A673 (cell line): ENCODE measurements around the gene TCERG1L. TPM values are rescaled to one million over a fixed set of nuclear protein-coding genes. Genes with fewer than 3 reads are reported as not detected.

Experiments
- BruUV-seq: library from RNA; stranded (reverse); fragments of 400-500 nt; replicated peaks from 2 replicates; lab custom pipeline; 2021; lab: Mats Ljungman, UMichigan
- CTCF ChIA-PET: fragments of 300-600 bp; sonication (Branson Sonifier 250); formaldehyde crosslinking; loops from one replicate; lab custom pipeline; 2022; ENCODE audit warnings: antibody characterized with exemption; lab: Charles Lee
- POLR2A ChIA-PET: fragments of 300-600 bp; sonication (Branson Sonifier 250); formaldehyde crosslinking; loops from one replicate; lab custom pipeline; 2022; ENCODE audit warnings: antibody characterized with exemption; ENCODE audit not compliant: low non-redundant PET; lab: Charles Lee
- DNase-seq: peaks from one replicate; pipeline ENCODE4 v3.0.0-alpha.2; 2015; ENCODE audit warnings: low spot score
- H3K27ac ChIP-seq: fragments of 200-600 bp; sonication (generic); 2 replicates; pipeline ENCODE4 v1.5.1; 2016; ENCODE audit warnings: mixed run types, low read depth, mild to moderate bottlenecking, mixed read lengths, antibody characterized with exemption, low read length; ENCODE audit not compliant: poor library complexity, severe bottlenecking
- H3K27me3 ChIP-seq: fragments of 200-600 bp; sonication (generic); replicated peaks from 2 replicates; pipeline ENCODE4 v1.6.1; 2017; ENCODE audit warnings: mixed run types, low read depth, mild to moderate bottlenecking, mixed read lengths, antibody characterized with exemption, low read length; ENCODE audit not compliant: insufficient read depth, poor library complexity
- H3K36me3 ChIP-seq: fragments of 200-600 bp; sonication (generic); 2 replicates; pipeline ENCODE4 v1.6.1; 2016; ENCODE audit warnings: mixed run types, mild to moderate bottlenecking, mixed read lengths, antibody characterized with exemption, low read length; ENCODE audit not compliant: insufficient read depth, poor library complexity, severe bottlenecking
- H3K4me1 ChIP-seq: fragments of 200-600 bp; sonication (generic); 2 replicates; pipeline ENCODE4 v1.6.1; 2017; ENCODE audit warnings: mixed run types, mild to moderate bottlenecking, mixed read lengths, antibody characterized with exemption, low read length; ENCODE audit not compliant: insufficient read depth, poor library complexity, severe bottlenecking
- H3K4me3 ChIP-seq: fragments of 200-600 bp; sonication (generic); 2 replicates; pipeline ENCODE4 v1.5.1; 2016; ENCODE audit warnings: low read depth, mixed run types, mild to moderate bottlenecking, mixed read lengths, low read length; ENCODE audit not compliant: poor library complexity, severe bottlenecking
- H3K9me3 ChIP-seq: fragments of 200-600 bp; sonication (generic); 2 replicates; pipeline ENCODE4 v1.6.1; 2016; ENCODE audit warnings: mixed run types, low read depth, mild to moderate bottlenecking, mixed read lengths, antibody characterized with exemption, low read length; ENCODE audit not compliant: poor library complexity, severe bottlenecking
- EZH2 ChIP-seq: fragments of 200-600 bp; sonication (generic); IDR thresholded peaks from 2 replicates; pipeline ENCODE4 v1.6.1; 2017; ENCODE audit warnings: borderline replicate concordance, low read depth, mild to moderate bottlenecking, mixed read lengths, antibody characterized with exemption, low read length; ENCODE audit not compliant: poor library complexity, severe bottlenecking
- intact Hi-C: fragments of 100-400 bp; cut with micrococcal nuclease; formaldehyde crosslinking; loops from one replicate; pipeline ENCODE4 v1.10.0; 2022; ENCODE audit not compliant: unreplicated experiment
- total RNA-seq: library from RNA; stranded (reverse); gene quantifications from 2 replicates; pipeline ENCODE4 v1.2.3, GENCODE V29; 2021
- TF ChIP-seq, protein P1 (sequence below): fragments of 300-800, 200-600 bp; sonication (generic); conservative IDR thresholded peaks from 2 replicates; pipeline ENCODE4 v1.5.1; 2017; ENCODE audit warnings: low read depth, mild to moderate bottlenecking, antibody characterized with exemption, low read length, moderate library complexity, mixed read lengths

Gene TCERG1L
- total RNA-seq, 1 experiment from 2014 or later = 16.3 TPM

DNA sequence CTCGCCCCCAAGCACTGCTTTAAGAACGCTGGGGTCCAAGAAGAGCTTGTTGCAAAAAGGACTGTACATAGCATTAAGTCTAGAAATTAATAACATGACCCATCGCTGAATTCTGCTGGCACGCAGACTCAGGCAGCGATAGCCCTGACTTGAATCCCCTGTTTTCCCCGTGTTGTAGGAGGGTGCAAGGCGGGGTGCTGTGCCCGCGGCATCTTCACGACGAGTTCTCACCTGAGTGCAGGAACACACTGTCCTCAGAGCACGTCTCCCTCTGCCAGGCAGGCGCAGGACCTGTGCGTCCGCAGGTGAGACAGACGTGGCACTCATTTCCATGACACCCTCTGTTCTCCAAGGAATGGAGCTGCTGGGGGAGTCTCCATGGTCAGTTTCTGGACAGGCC, 243.2 kb downstream of the TCERG1L start:
- no peak overlapping the region for H3K4me3 ChIP-seq
- BruUV-seq = no TSS peak
- no peaks in the 10 kb centered on the region for H3K27me3 ChIP-seq
- H3K27ac ChIP-seq = no peak overlapping the region
- DNase-seq = no peak
- H3K4me1 ChIP-seq = peaks cover 33% of the 10 kb centered on the region
- TF ChIP-seq, protein P1, sequence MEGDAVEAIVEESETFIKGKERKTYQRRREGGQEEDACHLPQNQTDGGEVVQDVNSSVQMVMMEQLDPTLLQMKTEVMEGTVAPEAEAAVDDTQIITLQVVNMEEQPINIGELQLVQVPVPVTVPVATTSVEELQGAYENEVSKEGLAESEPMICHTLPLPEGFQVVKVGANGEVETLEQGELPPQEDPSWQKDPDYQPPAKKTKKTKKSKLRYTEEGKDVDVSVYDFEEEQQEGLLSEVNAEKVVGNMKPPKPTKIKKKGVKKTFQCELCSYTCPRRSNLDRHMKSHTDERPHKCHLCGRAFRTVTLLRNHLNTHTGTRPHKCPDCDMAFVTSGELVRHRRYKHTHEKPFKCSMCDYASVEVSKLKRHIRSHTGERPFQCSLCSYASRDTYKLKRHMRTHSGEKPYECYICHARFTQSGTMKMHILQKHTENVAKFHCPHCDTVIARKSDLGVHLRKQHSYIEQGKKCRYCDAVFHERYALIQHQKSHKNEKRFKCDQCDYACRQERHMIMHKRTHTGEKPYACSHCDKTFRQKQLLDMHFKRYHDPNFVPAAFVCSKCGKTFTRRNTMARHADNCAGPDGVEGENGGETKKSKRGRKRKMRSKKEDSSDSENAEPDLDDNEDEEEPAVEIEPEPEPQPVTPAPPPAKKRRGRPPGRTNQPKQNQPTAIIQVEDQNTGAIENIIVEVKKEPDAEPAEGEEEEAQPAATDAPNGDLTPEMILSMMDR = no peak
- TF ChIP-seq EZH2 = no peak
- H3K36me3 ChIP-seq = no peaks in the 10 kb centered on the region
- H3K9me3 ChIP-seq = no peaks in the 10 kb centered on the region
- CTCF ChIA-PET = no interaction called here
- POLR2A ChIA-PET = no interaction called here
- intact Hi-C loops = loop anchor here (5.0 kb wide), 1 partner anchor 311 kb away; no protein-coding TSS in a partner anchor

DNA sequence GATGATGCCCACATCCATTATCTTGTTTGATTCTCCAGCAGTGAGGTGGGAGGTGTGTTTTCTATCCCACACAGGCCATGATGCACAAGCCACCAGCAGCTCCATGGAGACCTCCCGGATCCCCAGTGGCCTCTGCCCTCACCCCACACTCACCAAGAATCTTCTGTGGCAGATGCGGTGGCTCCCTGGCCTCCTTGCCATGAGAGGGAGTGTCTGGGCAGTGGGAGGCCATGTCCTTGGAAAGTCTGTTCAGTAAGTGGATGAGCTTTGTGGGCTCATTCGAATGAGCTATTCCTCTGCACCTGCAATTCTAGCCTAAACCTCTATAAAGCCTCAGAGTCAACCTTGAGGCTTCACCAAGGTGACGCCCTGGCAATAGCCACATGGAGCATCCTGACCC, 243.8 kb downstream of the TCERG1L start:
- Histone ChIP-seq H3K27ac (no peak overlapping the region), H3K27me3 (no peaks in the 10 kb centered on the region), H3K4me1 (peaks cover 33% of the 10 kb centered on the region), H3K4me3 (no peak overlapping the region), H3K9me3 (no peaks in the 10 kb centered on the region), H3K36me3 (no peaks in the 10 kb centered on the region)
- BruUV-seq = no TSS peak
- TF ChIP-seq, protein P1 = no peak
- TF ChIP-seq EZH2 = no peak
- ChIA-PET POLR2A (no interaction called here), CTCF (no interaction called here)
- no peak for DNase-seq
- intact Hi-C loops = loop anchor here (5.0 kb wide), 1 partner anchor 310 kb away; no protein-coding TSS in a partner anchor

GRCh38 chr10:131065673-131066305, 245.7 kb downstream of the TCERG1L start:
- no peak overlapping the region for H3K27ac ChIP-seq
- ChIA-PET POLR2A (no interaction called here), CTCF (interaction anchor here (1.0 kb wide), 1 partner anchor 17 kb away, joined by 3 read pairs; no protein-coding TSS in a partner anchor)
- peak; percentile 89 for DNase-seq
- no TSS peak for BruUV-seq
- no peak for TF ChIP-seq EZH2
- TF ChIP-seq, protein P1 = no peak
- H3K4me1 ChIP-seq = peaks cover 33% of the 10 kb centered on the region
- H3K36me3 ChIP-seq = no peaks in the 10 kb centered on the region
- intact Hi-C loops = loop anchor here (5.0 kb wide), 1 partner anchor 308 kb away; no protein-coding TSS in a partner anchor
- no peak overlapping the region for H3K4me3 ChIP-seq
- H3K27me3 ChIP-seq = no peaks in the 10 kb centered on the region
- no peaks in the 10 kb centered on the region for H3K9me3 ChIP-seq
